ENCODE data around the gene RUFY3.

DNA sequence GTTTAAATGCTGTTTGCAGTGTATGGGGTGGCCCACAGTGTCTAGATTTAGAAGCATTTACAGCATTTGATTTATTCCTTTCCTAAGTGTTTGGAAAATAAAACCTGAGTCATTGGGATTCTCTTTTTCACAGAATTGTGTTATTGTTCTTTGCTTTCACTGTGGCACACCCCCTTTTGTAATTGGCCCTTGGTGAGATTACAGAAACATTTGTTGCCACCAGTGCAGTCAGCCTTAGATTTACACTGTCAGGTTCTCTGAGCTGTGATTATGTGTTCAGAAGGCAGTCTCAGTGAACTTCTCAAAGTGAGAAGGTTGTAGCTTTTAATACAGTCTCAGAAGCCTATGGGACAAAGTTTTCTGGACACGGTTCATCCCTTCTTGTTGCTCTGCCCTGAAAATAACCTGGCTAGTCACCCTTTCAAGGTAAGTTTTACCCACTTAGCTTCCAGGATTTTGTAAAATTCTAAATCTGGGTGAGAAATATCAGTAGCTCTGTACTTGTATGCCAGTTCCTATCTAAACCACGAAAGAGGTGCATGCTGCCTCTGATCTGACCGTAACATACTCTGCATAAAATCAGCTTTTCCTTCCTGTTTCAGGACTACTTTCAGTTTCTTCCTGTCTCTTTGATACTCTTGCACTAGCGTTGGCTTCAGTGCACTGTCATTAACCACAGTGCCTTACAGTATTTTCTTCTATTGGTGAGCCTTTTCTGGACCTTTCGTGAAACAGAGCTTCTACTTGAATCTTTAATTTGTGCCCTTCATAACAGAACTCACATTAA, 12.6 kb downstream of the RUFY3 start:
- no peak for TF ChIP-seq FOXK2 (IDR thresholded peaks at IDR 0.05)
- TF ChIP-seq L3MBTL2 (conservative IDR thresholded peaks at IDR 0.05) = no peak
- TF ChIP-seq ARNT (IDR thresholded peaks at IDR 0.05) = no peak
- TF ChIP-seq CTBP1 (IDR thresholded peaks at IDR 0.05; ENCODE audit: borderline replicate concordance) = no peak
- no peak for TF ChIP-seq BHLHE40 (IDR thresholded peaks at IDR 0.05; ENCODE audit: borderline replicate concordance)
- TF ChIP-seq FOXA1 (IDR thresholded peaks at IDR 0.05) = no peak
- TF ChIP-seq SP1 (IDR thresholded peaks at IDR 0.05) = no peak
- TF ChIP-seq FOXM1 (IDR thresholded peaks at IDR 0.05; ENCODE audit: borderline replicate concordance) = no peak
- no peak for TF ChIP-seq LEF1 (IDR thresholded peaks at IDR 0.05; ENCODE audit: borderline replicate concordance)

All from HEK293T (cell line).